ENCODE results near the gene CGAS. TPM values are rescaled to one million over a fixed set of nuclear protein-coding genes. Genes with fewer than 3 reads are reported as not detected.

CGAS gene
- total RNA-seq, 3 donors from 2014 or later = 2.4 to 5.4 (median 3.1) TPM

GRCh38 chr6:73455865-73456629 is 4.0 kb upstream of the CGAS start:
- Histone ChIP-seq H3K36me3 (ENCODE audit: low read depth) (no peaks in the 10 kb centered on the region), H3K9me3 (no peaks in the 10 kb centered on the region), H3K4me3 (no peak overlapping the region), H3K4me1 (ENCODE audit: low read depth) (no peaks in the 10 kb centered on the region)
- no peak for ATAC-seq
- DNase-seq = no peak
- TF ChIP-seq, protein P1, sequence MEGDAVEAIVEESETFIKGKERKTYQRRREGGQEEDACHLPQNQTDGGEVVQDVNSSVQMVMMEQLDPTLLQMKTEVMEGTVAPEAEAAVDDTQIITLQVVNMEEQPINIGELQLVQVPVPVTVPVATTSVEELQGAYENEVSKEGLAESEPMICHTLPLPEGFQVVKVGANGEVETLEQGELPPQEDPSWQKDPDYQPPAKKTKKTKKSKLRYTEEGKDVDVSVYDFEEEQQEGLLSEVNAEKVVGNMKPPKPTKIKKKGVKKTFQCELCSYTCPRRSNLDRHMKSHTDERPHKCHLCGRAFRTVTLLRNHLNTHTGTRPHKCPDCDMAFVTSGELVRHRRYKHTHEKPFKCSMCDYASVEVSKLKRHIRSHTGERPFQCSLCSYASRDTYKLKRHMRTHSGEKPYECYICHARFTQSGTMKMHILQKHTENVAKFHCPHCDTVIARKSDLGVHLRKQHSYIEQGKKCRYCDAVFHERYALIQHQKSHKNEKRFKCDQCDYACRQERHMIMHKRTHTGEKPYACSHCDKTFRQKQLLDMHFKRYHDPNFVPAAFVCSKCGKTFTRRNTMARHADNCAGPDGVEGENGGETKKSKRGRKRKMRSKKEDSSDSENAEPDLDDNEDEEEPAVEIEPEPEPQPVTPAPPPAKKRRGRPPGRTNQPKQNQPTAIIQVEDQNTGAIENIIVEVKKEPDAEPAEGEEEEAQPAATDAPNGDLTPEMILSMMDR (IDR thresholded peaks at IDR 0.05) = no peak
- intact Hi-C loops (cut with DNase I, micrococcal nuclease) = no loop called here

- peak; percentile 46 to 79 (median 61) for DNase-seq
- Histone ChIP-seq H3K9me3 (no peaks in the 10 kb centered on the region), H3K36me3 (ENCODE audit: low read depth) (no peaks in the 10 kb centered on the region), H3K4me1 (ENCODE audit: low read depth) (no peaks in the 10 kb centered on the region), H3K4me3 (peak overlapping the region; percentile 54)
- ATAC-seq = peak; percentile 73
- intact Hi-C loops (cut with DNase I, micrococcal nuclease) = no loop called here
- TF ChIP-seq, protein P1 (IDR thresholded peaks at IDR 0.05) = no peak
Observed at GRCh38 chr6:73451223-73452106, 632 bp downstream of the CGAS start.

DNA sequence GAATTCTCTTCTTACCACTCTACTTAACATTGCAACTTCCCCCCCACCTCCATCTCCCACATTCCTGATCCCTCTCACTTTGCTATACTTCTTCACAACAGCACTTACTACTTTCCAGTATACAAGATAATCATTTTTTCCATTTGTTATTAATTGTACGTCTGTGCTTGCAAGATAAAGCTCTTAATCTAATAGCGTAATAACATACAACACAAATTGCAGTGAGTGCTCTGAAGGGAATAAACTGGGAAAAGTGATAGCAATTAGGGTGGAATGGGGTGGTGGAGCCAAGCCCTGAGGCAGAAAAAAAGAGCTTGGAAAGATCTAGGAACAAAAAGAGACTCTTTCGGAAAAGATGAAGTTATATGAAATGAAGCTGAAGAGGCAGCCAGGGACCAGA is 8.5 kb downstream of the CGAS start:
- ATAC-seq = no peak
- intact Hi-C loops (cut with DNase I, micrococcal nuclease) = no loop called here
- Histone ChIP-seq H3K9me3 (no peaks in the 10 kb centered on the region), H3K4me3 (no peak overlapping the region), H3K4me1 (ENCODE audit: low read depth) (no peaks in the 10 kb centered on the region), H3K36me3 (ENCODE audit: low read depth) (no peaks in the 10 kb centered on the region)
- TF ChIP-seq, protein P1 (IDR thresholded peaks at IDR 0.05) = no peak
- no peak for DNase-seq

DNA sequence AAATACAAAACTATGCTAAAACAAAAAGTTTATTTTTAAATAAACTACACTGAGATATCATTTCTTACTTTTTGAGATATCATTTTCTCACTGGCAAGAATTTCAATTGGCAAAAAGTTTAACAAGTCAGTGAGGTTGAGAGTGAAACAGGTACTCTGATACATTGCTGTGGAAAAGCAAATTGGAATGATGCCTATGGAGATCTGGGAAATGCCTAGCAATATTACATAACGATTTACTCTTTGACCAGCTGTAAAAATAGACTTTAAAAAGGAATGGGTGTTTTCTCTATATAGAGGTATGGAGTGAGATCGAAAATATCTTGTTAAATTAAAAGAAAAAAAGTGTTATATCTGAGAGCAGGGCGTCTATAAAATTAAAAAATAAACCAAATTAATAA is 16.9 kb downstream of the CGAS start:
- Histone ChIP-seq H3K4me1 (ENCODE audit: low read depth) (no peaks in the 10 kb centered on the region), H3K4me3 (no peak overlapping the region), H3K36me3 (ENCODE audit: low read depth) (no peaks in the 10 kb centered on the region), H3K9me3 (no peaks in the 10 kb centered on the region)
- intact Hi-C loops (cut with DNase I, micrococcal nuclease) = no loop called here
- ATAC-seq (no peak), DNase-seq (no peak)
- TF ChIP-seq, protein P1 (IDR thresholded peaks at IDR 0.05) = no peak

GRCh38 chr6:73421534-73421933 is 30.6 kb downstream of the CGAS start:
- no peak overlapping the region for H3K4me3 ChIP-seq
- no peaks in the 10 kb centered on the region for H3K9me3 ChIP-seq
- DNase-seq (no peak), ATAC-seq (no peak)
- H3K36me3 ChIP-seq (ENCODE audit: low read depth) = no peaks in the 10 kb centered on the region
- intact Hi-C loops (cut with DNase I, micrococcal nuclease) = no loop called here
- H3K4me1 ChIP-seq (ENCODE audit: low read depth) = no peaks in the 10 kb centered on the region
- TF ChIP-seq, protein P1 (IDR thresholded peaks at IDR 0.05) = no peak

Measured in mucosa of descending colon (tissue), 3 donors.